ENCODE results near the gene MAPK6.

DNA sequence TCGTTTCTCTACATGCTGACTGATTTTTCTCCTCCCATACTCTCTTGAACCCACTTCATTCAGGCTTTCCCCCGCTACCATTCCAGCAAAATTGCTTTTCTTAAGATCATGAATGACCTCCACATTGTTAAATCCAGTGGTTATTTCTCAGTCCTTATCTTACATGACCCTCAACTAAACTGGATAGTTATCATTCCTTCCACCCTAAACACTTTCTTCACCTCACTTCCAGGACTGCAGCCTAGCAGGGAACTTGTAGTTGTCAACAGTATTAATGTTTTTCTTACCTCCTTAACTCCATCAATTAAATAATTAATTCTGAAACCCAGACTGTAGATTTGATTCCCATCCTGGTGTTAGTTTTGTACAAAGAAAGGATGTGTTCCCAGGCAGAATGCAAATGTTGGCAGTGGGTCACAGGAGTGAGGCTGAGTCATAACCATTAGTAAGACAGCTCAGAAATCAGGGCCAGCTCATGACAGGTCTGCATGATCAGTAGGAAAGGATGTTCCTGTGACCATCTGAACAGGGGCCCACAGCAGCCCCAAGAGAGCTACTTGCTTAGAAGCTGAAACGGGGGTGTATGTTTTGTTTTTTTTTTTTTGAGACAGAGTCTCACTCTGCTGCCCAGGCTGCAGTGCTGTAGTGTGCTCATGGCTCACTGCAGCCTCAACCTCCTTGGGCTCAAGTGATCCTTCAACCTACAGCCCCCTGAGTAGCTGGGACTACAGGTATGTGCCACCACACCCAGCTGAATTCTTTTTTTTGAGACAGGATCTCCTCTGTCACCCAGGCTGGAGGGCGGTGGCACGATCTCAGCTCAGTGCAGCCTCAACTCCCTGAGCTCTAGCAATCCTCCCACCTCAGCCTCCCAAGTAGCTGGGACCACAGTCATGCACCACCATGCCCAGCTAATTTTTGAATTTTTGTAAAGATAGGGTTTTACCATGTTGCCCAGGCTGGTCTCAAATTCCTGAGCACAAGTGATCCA, 84.5 kb downstream of the MAPK6 start:
- TF ChIP-seq POLR2A (IDR thresholded peaks at IDR 0.05) (no peak), CTCF (IDR thresholded peaks at IDR 0.05) (no peak), POLR2AphosphoS5 (IDR thresholded peaks at IDR 0.05) (no peak), EP300 (IDR thresholded peaks at IDR 0.05) (no peak)
